Stimulated activated CD4-positive, alpha-beta T cell treated with anti-CD3 and anti-CD28 coated beads, Interleukin-2, amount 100 ng/mL, for 24 hours (primary cell): Measurements from ENCODE around the gene SPANXA1.
"Not testable (repeated sequence)": the region's sequence is repeated elsewhere in the genome, so short reads cannot be mapped to it uniquely, and the experiment has no call there.

Experiments
- DNase-seq, 2 donors: peaks; one replicate each; pipeline ENCODE4 v3.0.0-alpha.2; 2020

SPANXA1 gene

GRCh38 chrX:141584638-141585037 is at the start of gene SPANXA1:
TSS of gene SPANXA1 (minus strand) at chrX:141584738. CDS start at chrX:141584678, 60 bp downstream.
- DNase-seq, result not testable (repeated sequence)

GRCh38 chrX:141632124-141632523 is 47.6 kb upstream of the SPANXA1 start:
- DNase-seq, result no peak

DNA sequence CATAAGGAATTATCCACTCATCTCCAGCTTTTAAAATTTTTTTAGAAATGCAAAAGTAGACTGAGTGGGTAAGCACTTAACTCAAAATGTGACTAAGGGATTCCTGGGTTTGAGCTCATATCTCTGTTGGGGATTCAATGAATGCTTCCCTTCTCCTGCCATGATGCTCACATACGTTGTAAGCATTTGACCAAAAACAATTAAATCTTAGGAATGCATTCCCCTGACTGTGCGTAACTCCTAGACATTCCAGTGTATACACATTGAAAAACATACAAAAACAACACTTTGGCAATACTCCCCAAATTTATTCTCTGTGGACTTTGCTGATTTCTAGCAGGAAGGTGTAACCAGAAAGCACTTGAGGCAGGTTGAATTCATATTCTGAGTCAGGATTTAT is 34.8 kb upstream of the SPANXA1 start:
- DNase-seq, result no peak

DNA sequence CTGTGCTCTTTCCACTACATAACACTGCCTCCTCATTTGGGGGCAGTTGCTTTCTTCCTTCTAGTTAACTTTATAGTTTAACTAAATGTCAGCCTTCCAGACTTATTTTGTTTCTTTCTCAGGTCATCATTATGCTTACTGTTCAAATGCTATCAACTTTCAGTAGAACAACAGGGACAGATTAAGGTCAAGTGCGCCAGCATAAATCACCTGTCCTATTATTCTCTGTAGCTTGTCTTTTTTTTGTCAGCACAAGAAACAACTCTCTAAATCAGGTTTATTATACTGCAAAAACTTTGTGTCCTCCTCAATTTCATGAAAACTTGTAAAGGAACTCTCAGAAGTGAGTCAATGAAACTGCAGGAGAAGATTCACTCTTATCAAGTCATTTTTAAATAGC is 24.6 kb upstream of the SPANXA1 start:
- no peak for DNase-seq

GRCh38 chrX:141589408-141589807 is 4.9 kb upstream of the SPANXA1 start, which contains the start of gene SPANXA2:
TSS of gene SPANXA2 (plus strand) at chrX:141589708. CDS start at chrX:141589768, 60 bp downstream.
- DNase-seq, result not testable (repeated sequence)

DNA sequence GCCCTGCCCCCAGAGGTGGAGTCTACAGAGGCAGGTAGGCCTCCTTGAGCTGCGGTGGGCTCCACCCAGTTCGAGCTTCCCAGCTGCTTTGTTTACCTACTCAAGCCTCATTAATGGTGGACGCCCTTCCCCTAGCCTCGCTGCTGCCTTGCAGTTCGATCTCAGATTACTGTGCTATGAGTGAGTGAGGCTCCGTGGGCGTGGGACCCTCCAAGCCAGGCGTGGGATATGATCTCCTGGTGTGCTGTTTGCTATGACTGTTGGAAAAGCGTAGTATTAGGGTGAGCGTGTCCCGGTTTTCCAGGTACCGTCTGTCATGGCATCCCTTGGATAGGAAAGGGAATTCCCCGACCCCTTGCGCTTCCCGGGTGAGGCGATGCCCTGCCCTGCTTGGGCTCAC is 42.0 kb downstream of the SPANXA1 start:
- not testable (repeated sequence) for DNase-seq
